ENCODE data around the gene RAD17.

GRCh38 chr5:69444127-69444754, 74.6 kb downstream of the RAD17 start:
- no peak for TF ChIP-seq CTCF (IDR thresholded peaks at IDR 0.05)
- no peak for TF ChIP-seq POLR2A (IDR thresholded peaks at IDR 0.05)

Data from uterus (tissue), 2 donors.